Stimulated activated CD8-positive, alpha-beta memory T cell treated with anti-CD3 and anti-CD28 coated beads, Interleukin-12 subunit alpha, Interleukin-12 subunit beta, amount 100 ng/mL, for 24 hours (primary cell): ENCODE data around the gene TSPAN9.

Experiments
- DNase-seq: peaks from one replicate; pipeline ENCODE4 v3.0.0-alpha.2; 2020; ENCODE audit errors: extremely low read depth

TSPAN9 gene

DNA sequence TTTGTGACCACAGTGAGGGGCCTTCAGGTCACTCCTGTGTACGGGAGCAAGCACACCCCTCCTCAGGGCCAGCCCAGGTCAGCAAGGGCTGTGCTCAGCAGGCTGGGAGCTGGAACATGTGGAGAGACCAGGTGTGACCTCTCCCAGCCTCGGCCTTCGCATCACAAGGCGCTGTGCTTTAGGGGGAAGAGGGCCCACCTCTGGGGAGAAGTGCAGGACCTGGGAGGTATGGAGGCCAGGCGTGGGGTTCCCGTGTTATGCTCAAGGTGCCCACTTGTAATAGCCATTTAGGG is 219.2 kb downstream of the TSPAN9 start:
- no peak for DNase-seq

DNA sequence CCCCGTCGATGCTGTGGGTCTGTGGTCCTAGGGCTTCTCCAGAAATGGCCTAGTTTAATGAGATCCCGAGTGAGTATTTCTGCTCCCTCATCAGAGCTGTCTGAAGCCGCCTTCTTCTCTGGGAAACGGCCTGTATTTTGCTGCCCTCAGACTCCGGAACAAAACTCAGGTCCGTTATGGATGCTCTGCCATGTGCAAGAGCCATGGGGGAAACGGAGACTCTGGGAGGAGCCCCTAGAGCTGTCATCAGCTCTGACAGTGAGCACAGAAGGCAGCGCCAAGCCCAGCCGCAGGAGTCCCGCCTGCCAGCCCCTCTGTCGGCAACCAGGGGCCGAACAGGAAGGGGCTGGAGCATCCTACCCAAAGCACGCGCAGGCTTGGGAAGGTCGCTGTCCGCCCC is 221.4 kb downstream of the TSPAN9 start:
- no peak for DNase-seq

DNA sequence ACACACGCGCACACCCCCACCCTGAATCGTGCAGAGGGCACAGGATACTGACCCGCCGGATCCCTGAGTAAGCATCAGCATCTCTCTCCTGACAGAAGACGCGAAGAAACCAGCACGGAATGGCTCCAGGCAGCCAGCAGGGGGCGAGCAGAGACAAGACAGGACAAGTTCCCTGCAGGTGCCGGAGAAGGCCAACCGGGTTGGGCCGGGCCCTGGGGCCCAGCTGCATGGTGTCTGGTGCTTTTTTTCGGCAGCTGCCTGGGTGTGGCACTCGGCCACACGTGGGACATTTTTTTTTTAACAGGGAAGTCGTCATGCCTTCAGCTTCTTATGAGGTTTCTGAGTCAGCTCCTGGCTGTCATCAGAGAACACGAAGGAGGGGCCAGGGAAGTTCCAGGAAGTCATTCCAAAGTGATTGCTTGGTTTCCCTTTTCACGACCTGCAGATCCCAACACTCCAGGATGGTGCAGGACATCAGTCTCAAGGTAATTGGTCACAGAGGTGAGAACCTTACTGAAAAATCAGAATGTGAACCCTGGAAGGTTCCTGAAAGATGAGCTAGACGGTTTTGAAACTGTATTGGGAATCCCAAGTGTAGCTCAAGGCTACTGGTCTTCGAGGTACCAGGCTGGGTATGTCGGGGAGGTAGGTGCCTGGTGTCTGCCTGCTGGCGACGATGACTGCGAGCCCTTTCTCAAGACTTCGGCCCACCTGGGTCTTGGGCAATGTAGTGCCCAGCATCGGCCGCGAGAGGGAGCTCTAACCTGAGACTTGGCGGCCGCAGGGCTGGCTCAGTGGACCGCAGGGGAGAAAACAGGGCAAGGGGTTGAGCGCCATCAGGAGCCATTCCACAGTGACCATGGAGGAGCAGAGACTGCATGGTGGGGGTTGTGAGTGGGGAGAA is 223.0 kb downstream of the TSPAN9 start:
- DNase-seq = peak; percentile 37

DNA sequence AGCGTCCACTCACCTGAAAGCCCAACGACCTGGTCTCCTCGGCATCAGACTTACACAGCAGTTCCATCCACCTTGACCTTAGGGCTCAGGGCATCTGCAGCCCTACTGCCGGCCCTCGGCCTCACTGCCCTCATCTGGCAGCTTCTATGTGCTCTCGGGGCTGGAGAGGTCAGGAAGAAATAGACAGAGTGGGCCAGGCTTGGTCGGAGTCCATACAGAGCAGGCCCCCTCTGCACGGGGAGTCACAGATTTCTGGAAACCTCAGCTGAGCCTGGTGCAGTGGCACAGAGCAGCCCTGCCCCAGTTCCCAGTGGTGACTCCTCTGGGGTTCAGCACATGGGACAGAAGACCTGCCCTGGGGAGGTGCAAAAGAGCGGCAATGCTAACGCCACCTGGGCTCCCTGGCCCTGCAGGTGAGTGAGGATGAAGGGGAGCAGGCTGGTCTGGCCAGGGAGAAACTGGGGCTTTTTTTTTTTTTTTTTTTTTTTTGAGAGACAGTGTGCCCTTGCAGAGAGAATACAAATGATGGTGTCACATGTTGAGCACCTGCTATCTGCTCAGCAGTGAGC is 223.7 kb downstream of the TSPAN9 start:
- DNase-seq = no peak

DNA sequence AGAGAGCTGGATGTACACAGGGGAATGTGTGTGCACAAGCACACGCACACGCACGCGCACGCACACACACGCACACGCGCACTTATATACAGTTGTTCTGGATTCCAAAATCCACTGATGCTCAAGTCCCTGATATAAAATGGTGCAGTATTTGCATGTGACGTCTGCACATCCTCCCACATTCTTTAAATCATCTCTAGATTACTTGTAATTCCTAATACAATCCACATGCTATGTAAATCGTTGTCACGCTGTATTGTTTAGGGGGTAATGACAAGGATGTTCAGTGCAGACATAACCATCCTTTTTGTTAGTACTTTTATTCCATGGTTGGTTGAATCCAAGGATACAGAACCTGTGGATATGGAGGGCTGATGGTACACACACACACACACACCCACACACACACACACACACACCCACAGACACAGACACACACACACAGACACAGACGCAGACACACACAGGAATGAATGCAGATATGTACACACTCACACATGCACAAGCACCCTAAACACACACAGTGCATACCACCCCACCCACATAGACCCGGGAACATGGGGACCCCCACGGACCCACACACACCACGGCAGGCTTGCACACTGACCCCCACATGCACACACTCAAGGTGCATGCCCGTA is 225.3 kb downstream of the TSPAN9 start:
- no peak for DNase-seq

DNA sequence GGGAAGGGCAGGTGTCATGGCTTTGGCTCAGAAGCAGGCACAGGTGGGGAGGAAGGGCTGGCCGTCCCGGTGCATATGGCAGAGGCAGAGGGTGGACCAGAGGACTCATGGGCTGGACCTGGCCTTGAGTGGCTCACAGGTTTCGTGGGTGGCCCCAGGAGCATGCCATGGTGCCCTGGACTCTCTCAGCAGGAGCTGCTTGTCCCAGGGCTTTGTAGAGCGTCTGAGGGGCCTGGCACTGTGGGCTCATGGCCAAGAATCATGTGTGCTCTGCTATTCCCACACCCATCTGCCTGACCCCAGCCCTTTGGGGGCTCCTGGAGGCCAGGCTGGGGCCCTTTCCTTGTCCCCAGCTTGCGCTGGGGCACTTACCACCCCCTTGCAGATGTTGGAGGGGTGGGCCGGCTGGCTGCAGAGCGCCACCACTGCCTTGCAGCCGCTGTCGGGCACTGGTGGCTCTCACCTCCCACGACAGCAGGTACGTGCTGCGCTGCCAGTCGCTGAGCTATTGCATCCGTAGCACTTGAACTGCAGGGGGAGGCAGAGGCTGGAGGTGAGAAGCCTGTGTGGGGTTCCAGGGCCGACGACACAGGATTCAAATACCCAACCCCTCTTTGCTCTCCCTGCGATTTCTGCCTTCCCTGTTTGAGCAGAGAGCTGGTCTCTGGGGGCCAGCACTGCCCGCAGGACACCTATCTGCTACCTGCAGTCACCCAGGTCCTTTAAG is 226.4 kb downstream of the TSPAN9 start:
- DNase-seq = no peak

DNA sequence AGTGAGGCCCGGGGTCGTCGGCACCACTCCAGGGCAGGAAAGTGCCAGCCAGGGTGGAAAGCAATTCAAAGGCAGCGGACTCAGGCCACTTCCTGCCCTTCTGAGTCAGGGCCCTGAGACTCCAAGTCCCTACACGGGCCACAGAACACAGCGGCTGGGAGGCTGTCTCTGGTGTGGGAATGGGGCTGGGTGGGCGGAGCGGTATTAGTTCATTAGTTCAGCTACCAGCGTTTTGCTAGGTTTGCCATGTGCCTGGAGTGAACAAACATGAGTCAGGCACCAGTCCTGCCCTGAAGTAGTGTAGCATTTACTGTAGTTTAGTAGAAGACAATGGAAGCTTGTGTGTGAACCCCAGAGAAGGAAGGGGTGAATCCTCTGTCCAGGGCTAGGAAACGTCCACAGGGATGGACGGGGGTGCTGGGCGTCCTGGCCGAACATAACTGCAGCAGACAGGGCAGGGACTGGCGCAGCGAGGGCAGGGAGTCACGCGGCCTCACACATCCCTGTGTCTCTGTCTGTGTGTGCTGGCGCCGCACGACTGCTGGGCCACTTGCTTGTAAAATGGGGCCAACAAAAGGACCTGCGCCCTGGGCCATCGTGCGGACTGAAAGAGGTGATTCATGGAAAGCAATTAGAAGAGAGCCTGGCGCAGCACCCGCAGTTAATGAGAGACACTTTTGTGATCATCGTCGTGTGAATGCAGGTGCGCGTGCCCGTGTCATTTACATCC is 227.4 kb downstream of the TSPAN9 start:
- DNase-seq = no peak

DNA sequence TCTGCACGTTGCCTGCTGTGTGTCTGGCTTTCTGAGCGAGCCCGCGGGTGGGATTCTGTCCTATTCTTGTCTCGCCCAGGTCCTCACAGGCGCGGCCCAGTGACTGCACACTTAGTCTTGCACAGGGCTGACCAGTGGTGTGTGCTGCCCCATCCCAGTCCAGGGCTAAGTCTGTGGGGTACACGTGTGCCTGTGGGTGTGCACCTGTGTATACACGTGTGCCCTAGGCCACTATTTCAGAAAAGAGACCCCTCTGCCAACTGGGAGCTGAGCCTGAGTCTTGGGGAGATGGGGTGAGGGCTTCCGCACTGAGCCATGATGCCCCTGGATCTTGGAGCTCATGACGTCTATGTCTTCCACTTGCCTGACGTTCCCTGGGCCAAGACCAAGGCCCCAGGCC is 228.3 kb downstream of the TSPAN9 start:
- DNase-seq = no peak

DNA sequence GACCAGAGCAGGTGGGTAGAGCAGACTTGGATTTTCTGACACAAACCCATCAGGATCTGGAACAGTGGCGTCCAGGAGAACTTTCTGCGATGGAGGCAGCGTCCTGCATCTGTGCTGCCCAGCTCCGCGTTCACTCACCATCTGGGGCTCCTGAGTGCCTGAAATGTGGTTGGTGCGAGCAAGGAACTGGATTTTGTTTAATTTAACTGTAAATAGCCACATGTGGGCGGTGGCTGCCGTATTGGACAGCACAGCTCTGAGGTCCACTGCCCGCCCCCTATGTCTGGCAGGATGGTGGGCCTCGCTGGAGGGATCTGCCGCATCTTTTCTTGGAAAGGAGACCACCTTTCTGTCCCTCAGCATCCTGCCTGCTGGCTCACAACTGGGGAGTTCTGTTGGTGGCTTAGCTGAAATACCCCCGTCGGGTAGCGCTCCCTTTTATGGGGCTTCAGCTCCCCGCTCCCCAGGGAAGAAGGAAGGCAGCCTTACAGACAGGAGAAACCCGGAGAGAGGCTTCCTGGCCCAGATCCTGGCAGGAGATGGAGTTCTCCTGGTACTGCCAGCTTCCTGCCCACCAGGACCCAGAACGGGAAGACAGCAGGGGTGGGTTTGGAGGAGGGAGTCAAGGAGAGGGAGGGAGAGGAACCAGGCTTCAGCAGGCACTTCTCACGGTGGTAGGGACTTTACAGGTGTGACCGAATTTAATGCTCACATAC is 228.9 kb downstream of the TSPAN9 start:
- no peak for DNase-seq

DNA sequence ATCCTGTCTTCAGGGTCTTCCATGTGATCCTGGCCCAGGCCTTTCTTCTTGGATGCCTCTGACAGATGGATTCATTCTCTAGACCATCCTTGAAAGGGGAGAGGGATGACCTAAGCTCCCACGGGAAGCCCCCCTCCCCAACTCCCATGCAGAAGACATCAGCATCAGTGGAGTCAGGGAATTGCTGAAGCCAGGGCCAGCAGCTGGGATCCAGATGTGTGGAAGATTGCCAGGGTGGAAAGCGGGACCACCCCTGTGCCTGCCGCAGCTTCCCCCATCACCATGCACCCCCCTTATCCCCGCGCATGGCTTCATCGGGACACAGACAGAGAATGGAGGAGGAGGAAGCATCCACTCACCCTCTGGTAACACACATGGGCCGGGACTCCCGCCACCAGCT is 230.2 kb downstream of the TSPAN9 start:
- DNase-seq = no peak

DNA sequence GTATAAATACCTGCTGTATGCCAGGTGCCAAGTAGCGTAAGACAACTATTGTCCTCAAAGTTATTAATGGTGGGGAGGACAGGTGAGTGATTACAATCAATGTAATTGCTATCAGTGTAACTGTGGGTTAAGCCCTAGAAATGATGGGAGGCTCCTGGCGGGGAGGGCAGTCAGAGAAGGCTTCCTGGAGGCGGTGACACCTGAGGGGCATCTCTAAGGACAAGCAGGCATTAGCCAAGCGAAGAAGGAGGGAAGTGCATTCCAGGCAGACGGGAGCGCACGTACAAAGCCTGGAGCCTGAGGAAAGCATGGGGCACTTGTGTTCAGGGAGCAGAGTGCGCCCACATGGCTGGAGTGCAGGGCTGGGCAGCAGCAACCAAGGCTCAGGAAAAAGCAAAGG is 230.9 kb downstream of the TSPAN9 start:
- DNase-seq = no peak

DNA sequence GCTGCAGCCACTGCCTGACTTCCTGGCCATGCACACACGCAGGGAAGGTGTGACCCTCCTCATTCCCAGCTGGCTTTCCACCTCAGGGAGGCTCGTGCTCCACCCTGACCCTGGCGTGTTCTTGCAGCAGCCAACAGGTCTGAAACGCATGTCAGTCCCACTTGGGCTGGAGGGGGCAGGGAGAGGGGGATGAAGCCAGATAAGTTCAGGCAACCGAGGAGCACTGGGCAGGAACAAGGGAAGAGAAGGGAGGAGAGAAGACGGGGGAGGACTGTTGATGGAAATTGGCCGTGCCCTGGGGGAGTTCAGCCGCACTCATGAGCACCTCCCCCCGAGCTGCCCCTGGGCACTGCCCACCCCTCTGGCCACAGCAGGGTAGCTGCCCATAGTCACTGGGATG is 231.4 kb downstream of the TSPAN9 start:
- no peak for DNase-seq

DNA sequence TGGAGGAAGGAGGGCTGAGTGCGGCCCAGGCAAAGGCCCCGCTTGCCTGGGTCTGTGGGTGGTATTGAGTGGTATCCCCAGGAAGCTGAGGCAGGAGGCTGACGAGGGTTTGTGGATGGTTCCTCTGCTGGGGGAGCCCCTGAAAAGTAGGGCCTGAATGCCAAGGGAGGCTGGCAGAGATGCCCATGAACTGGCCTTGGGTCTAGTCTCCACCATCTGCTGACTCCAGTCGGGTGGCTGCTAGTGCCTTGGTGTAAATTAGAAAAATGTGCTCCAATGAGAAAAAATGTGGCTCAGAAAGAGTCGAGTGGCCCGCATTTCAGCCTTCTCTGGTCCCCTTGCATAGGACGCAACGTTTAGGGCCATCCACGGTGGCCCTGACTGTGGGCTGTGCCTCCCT is 232.6 kb downstream of the TSPAN9 start:
- DNase-seq = no peak

DNA sequence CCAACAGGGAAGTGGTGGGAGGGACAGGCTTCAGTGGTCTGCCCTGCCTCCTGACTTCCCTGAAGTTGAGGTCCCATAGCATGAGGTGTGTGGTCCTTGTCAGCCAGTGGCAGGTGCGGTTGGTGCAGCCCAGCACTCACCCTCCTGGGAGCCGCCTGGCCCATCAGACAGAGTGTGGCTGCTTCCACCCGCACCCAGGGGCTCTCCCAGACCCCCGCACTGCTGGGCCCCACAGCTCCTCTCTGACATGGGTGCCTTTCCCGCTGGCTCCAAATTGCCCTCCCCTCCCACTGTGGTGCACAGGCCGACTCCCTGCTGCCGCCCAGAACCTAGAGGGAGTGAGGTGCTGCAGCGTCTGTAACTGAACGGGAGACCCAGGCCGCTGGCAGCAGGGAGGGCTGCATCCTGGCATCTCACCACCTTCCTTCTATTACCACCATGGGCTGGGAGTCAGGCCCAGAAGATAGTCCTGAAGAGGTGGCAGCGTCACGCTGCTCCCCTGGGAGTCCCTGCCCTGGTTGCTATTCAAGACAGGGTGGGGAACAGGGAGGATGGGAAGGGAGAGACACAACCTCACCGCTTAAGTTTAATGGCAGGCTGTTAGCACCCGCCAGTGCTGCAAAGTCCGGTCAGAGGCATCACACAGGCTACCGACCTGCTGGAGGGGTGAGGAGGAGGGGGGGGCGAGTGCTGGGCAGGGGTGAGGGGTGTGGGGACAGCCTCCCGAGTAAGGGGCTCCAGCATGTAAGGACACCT is 233.3 kb downstream of the TSPAN9 start:
- no peak for DNase-seq

DNA sequence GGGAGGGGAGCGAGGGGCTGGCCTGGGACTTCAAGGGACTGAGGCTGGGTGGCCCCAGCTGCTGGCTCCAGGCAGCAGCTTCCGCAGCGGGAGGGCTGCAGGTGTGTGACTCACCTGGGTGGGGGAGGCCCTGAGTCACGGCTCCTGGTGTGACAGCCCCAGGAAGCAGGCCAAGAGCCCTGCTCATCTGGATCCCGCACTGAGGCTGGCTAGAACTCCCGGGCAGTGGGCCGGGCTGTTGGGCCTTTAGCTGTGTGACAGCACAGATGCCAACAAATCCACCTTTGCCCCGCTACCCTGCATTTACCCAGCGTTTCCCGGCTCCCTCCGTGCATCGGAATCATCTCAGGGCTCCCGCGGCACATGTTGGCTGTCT is 233.8 kb downstream of the TSPAN9 start:
- no peak for DNase-seq

DNA sequence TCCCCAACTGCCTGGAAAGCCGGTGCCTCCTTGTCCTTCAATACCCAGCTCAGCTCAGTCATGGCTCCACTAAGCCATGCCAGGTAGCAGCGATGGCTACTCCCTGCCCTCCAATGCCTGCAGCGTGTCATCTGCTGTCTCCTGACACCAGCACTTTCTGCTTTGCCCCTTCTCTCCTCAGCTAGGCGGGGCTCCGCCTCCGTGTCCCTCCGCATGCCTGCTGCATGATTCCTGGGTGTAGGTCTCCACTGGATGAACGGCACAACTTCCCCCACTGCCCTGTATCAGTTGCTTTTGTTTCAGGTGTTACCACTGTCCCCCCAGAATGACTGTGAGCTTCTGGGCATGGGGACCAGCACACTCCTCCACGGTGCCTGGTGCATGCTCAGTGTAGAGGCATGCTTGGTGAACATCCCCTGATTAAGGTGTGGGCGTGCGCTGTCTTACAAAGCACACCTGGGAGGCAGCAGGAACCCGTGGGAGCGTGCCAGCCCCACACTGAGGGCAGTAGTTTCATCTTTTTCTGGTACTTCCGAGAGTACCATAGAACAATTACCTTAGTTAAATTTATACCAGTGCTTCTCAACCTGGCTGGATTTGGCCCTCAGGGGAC is 234.4 kb downstream of the TSPAN9 start:
- DNase-seq = no peak

DNA sequence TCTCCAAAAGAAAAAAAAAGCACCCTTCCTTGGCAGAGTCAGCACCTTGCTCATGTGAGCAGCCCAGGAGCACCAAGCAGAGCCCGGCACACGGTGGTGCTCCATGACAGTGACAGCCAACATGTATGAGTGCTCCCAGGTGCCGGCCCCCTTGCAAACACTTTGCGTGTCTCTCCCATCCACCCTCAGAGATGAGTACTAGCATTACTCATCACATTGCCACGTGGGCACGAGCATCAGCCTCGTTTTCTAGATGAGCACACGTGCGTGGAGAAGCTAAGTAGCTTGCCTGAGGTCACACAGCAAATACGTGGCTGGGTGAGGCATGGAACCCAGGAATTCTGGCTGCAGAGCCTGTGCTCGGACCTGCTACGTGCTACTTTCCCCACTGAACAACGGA is 235.9 kb downstream of the TSPAN9 start:
- DNase-seq = no peak

DNA sequence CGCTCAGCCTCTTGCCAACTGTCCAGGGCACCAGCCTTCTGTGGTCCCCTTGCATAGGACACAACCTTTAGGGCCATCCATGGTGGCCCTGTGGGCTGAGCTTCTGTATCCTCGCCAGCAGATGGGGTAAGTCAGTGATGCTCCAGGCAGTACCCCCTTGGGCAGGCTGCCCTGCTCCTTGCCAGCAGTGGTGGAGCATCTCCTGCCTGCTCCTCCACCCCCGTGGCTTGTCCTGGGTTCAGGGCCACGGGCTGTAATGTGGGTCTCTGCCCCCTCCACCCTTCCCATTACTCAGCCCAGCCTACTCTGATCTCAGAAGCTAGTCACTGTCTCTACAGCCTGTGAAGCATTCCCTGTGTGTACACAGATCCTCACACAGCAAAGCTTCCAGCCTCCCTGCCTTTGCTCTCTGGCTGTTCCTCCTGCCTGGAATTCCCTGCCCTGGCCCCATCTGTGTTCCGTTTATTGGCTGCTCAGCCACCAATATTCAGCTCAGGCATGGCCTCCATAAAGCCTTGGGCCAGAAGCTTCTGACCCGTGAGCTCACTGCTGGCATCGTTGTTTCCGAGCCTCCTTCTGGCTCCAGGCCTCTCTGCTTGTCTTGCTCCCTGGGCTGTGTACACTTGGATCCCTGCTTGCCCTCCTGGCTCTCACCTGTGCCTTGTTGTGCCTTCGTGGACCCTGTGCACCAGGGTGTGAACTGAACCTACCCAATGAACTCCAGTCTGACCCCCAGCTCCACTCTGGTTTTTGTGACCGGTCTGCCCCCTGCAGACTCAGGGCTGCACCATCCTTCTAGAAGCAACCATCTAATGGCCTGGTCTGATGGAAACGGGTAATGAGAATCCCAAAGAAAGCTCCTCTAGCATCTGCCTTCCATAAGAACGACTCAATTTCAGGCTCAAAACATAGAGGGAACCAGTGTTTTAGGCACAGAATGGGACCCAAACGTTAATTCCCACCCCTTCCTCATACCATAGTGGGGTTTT is 236.8 kb downstream of the TSPAN9 start:
- no peak for DNase-seq

DNA sequence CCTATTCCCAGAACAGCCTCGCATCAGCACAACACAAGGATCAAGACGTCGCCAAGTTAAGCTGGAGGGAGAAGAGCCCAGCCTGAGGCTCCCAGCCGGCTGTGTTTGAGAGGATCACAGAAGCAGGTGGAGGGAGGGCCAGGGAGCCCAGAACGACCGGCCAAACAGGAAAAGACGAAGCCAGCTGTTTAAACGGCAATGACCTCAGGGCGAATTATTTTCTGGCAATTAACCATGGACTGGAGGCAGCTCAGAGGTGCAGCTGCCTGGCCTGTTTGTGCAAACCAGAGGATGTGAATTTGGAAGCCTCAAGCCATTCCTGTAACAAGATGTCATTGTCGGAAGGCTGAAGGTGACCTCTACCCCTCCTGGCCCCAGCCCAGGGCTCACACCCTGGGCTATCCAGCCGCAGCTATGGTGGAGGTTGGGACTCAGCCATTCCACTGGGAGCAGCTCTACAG is 238.1 kb downstream of the TSPAN9 start:
- DNase-seq = no peak
